Stimulated activated CD4-positive, alpha-beta T cell treated with anti-CD3 and anti-CD28 coated beads, Interleukin-1b, Interleukin-23, amount 100 ng/mL, for 24 hours (primary cell): Measurements from ENCODE around the gene ATP11A.
"Not testable (repeated sequence)": the region's sequence is repeated elsewhere in the genome, so short reads cannot be mapped to it uniquely, and the experiment has no call there.

ENCODE experiments used
- DNase-seq, 4 experiments: peaks; one replicate each; pipeline ENCODE4 v3.0.0-alpha.2; 2020; ENCODE audit warnings: low read depth in 4 of 4, low spot score in 1 of 4

The ATP11A gene

DNA sequence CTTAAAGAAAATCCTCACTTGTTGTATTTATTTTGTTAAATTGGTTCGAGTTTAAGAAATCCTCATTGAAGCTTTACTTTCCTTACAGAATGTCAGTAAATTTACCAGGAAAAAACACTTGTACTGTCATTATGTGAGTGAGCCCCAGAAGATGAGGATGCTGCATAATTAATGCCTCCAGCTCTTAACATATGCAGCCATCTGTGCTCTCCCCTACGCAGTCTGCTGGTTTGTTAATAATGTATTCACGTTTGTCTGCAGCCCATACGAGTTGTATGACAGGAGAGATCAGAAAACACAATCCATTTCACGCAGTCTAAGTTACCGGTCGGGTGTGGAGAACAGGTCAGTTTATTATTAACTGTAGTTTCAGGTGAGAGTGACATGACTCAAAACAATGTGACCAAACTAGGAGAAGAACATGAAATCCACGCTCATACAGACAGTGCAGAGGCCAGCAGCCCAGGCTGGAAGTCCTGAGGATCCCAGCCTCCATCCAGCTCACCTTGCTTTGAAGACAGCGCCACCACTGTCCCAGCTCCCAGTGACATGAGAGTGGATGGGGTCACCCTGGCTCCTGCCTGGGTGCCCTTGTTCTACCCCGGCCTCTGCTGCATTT is 19.8 kb upstream of the ATP11A start:
- DNase-seq: no peak

DNA sequence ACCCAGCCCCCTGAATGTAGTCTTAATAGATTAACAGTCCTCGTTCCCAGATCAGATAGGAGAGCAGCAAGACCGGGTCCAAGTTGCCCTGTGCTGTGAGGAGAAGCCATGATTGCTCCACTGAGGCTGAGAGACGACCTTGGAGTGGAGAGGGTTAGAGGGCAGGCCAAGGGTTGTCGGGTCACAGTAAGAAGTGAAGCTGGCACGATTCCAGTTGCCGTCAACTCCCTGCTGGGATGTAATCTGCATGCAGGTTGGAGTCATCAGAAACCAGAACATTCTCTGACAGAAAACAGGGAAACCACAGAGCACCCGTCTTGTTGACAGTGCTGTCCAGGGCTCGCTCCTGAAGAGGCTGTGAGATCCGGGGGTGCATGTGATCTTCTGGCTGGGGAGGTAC is 19.0 kb upstream of the ATP11A start:
- no peak for DNase-seq

DNA sequence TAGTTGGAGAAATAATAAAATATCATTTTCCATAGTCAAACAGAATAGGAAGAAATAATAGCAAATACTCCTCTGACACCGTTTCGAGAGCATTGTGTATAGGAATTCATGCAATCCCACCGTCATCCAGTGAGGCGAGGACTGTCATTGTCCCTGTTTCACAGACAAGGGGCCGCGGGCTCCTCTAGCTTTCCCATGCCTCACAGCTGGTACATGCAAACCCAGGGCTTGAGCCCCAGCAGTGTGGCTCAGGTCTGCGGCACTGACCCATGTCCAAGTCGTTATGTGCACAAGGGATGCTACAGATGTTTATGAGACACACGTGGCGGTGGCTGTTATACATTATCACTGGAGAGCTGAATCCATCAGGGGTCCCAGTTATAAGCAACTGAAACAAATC is 18.5 kb upstream of the ATP11A start:
- no peak for DNase-seq

DNA sequence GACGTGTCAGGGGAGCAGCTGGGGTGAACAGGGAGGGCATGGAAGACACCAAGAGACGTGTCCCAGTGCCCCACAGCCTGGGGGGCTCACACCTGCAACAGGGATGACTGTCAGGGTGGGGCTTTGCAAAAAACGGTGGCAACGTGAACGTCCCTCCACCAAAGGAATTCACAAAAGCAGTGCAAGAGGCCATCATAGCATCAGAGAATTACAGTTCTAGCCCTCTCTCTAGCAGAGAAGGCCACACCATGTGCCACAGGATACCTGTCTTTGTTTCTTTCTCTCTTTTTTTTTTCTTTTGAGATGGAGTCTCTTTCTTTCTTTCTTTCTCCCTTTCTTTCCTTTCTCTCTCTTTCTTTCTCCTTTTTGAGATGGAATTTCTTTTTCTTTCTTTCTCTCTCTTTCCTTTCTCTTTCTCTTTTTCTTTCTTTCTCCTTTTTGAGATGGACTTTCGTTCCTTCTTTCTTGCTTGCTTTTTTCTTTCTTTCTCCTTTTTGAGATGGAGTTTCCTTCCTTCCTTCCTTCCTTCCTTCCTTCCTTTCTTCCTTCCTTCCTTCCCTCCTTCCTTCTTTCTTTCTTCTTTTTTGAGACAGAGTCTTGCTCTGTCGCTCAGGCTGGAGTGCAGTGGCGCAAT is 17.1 kb upstream of the ATP11A start:
- no peak for DNase-seq

DNA sequence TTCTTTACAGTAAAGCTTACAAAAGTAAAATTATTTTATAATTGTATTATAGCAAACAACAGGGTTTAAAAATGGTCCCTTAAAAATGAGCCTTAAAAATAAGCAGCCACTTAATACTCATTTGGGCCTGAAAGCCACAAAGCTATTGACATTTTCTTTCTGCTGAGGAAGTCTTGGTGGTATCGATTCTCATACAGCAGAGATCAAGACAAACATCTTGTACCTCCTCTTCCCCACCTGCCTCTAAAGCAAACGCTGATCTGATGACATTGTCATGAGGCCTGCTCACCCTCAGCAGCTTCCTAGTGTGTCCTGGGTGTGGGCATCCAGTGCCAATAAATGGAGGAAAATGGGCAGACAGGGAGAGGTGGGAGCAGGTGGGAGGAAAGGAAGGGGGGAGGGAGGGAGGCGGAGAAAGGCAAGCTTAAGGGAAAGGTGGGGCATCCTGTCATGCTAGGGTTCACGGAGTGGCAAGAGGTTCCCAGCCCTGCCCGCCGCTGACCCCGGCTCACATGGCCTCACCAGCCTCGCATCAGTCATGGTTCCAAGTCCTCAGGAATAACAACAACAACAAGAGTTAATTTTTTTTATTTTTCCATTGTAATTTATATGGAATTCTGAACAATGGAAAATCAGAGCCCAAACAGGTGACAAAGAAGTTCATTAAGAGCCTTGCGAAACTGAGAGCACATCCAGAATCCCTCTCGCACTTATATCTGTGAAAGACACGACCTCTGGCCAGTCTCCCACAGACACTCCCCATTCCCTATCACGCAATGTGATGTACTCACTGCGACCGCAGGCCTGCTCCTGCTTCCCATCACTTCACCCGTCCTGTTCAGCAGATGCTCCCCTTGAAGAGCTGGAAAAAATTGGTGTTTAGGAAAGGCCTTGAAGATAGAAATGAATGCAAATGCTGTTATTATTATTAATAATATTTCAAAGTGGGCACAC is 15.1 kb upstream of the ATP11A start:
- DNase-seq: no peak

DNA sequence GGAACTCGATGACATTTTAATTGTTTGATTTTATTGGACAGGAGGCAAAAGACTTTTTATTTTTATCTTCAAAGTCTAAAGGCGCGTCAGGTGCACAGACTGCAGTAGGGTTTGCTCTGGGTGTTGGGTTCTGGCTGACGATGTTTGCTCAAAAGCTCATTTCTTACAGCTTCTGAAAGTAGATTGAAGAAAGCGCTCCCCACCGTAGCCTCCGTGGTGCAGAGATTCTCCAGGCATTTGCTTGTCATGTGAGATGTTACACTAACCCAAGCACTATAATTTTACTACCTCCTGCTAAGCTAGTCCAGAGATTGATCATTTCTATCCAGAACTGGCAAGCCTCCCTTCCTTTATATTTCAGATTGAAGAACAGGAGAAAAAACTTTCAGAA is 14.5 kb upstream of the ATP11A start:
- no peak for DNase-seq

DNA sequence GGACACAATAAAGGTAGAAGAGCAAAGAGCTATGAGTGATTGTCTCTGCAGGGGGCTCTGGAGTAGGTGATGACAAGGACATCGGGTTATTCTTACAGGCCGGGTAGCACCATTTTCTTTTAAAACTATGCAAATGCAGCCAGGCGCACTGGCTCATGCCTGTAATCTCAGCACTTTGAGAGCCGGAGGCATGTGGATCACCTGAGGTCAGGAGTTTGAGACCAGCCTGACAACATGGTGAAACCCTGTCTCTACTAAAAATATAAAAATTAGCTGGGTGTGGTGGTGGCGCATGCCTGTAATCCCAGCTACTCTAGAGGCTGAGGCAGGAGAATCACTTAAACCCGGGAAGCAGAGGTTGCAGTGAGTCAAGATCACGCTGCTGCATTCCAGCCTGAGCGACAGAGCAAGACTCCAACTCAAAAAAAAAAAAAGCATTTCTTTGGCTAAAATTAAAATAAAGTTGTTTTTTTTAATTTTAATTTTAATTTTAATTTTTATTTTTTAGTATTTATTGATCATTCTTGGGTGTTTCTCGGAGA is 12.3 kb upstream of the ATP11A start:
- DNase-seq: not testable (repeated sequence)

DNA sequence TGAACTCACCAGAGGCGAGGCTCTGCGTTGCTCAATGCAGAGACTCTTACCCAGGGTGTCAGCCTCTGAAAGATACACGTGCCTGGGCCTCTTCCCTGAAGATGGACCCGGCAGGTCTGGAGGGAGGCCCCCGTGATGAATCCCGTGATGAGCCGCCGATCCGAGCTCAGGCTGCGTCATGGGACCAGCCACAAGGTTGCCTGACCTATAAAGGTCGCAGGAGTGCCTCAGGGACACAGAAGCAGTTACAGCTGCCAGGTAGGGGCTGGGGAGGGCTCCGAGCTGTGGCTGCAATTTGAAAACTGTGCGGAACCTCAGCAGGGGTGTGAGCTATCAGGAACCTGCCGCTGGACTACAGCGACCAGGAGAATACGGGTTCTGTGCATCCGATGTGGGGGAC is 10.5 kb upstream of the ATP11A start:
- no peak for DNase-seq

DNA sequence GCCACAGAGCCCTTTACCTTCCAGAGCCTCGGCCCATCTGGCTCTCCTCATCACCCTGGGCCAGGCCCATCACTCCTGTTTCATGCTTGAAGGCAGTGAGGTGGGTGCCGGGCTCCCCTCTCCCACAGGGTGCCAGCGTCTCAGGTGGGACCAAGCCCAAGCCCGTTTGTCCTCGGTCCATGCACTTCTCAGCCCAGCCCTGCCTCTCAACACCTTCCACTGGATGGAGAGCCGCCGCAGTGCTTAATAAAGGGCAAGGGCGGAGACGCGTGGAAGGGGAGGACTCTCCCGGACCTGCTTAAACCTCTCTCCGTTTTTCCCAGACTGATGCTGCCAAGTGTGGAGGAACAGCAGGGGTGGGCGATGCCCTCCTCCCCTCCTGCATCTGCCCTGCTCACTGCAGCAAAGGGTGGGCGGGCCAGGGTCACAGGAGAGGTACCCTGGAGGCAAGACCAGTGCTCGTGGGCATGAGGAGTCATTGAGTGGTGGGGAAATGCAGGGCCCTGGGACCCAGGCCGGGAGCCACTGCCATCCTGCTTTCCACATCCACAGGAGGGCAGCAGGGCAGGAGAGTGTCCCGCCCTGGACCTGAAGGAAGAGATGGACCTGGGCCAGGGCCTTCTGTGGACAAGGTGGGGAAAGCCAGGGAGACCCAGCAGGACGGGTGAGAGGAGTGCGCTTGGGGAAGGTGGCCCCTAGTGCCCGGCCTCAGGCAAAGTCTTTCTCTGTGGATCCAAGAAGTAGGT is 9.7 kb upstream of the ATP11A start:
- no peak for DNase-seq

DNA sequence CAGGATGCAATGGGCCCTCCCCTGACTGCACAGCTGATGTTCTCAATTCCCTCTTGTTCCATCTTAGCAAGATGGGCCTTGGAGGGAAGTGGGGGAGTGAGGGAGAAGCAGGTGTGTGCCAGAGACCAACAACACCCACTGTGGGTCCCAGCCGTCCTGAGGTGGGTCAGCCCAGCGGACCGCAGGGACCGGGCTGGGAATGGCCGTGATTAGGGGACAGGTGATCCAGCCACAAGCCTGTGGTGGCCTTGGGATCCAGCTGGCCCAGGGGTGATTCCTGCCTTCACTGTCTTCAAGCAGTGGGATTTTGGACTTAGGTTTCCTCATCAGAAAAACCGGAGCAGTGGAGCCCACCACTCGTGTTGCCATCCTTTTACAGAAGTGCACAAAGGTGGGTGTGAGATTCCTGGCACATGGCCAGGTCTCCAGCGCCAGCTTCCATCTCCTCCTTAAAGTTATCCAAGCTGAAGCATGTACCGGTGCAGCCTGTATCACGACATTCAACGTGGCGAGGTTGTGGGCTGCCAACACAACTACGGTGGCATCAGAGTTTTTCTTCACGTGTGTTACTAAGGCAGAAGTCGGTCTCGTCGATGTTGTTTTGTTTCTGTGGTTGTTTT is 9.0 kb upstream of the ATP11A start:
- DNase-seq: no peak

DNA sequence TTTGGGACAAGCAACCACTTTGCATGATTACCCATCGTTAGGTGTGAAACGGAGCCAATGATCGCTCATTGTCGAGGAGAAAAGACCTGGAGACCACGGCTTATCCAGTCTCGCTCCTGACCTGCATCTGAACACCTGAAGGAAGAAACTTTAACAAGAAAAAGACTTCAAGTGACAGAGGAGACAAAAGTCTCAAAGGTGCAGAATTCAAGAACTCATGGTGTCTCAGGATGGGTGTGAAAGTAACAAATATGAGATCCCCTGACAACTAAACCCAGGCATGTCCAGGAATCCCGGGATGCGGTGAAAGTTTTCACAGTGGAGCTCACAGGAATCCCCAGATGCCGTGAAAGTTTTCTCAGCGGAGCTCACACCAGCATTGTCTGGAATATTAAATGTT is 6.3 kb upstream of the ATP11A start:
- DNase-seq: no peak

DNA sequence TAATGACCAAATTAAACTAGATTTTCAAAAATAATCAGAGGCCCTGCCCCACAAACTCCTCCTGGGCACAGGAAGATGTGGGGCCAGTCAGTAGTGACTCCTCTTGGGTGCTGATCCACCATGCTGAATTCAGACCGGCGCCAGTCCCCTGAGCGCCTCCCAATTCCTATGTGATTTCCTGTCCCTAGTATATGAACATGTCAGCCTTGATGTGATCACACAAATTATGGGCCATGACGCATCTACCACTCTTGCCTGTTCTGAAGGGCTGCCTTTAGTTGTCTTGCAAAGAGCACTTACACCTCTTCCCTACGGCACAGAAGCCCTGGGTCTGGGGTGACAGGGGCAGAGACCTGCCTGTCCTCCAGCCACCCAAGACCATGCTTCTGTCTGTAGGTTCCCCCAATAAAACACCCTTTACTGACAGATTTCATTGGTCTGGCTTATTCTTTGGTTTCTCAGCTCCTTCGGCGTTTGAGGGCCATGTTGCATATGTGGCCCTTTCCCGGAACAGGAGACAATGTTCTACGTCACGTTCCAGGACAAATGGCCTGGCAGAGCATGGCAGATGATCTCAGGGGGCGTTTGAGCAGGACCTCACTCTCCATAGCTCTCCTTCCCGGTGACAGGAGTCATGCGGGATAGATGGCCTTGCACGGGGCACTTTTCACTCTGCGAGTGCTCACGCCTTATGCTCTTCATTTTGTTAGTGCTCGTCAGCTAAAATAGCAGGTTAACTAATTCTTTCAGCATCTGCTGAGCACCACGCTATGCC is 5.6 kb upstream of the ATP11A start:
- DNase-seq: no peak

DNA sequence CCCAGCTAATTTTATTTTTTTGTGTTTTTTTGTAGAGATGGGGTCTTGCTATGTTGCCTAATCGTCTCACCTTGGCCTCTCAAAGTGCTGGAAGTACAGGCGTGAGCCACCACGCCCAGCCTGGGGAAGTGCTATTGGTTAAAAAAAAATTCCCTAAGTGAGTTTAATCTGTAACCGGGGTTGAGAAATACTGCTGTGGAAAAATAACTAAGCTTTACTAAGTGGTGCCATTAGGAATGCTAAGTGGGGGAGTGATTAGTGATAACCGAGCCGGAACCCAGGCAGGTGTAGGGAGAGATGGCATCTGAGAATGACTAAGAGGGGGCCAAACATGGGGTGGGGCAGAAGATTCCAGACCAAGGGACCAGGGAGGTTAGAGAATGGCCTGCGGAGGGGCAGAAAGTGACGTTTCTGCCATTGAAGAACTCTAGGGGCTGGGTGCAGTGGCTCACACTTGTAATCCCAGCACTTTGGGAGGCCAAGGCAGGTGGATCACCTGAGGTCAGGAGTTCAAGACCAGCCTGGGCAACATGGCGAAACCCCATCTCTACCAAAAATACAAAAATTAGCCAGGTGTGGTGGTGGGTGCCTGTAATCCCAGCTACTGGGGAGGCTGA is 4.5 kb upstream of the ATP11A start:
- DNase-seq: not testable (repeated sequence)

DNA sequence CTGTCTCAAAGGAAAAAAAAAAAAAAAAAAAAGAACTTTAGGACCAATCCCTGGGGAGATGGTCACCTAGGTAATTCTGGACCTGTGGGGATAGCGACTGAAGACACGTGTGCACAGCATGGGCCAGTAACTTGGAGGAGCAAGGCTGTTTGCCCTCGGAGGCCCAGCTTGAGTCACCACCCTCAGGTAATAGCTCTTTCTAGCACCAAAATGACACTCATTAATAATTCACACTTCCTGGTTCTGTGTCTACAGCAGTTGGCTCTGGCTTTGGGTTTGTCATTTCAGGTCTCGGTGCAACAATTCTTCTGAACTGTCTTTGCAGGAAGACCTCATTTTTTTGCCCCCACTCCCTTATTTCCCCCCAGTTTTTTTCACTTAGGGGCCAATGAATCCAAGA is 3.9 kb upstream of the ATP11A start:
- DNase-seq: no peak

DNA sequence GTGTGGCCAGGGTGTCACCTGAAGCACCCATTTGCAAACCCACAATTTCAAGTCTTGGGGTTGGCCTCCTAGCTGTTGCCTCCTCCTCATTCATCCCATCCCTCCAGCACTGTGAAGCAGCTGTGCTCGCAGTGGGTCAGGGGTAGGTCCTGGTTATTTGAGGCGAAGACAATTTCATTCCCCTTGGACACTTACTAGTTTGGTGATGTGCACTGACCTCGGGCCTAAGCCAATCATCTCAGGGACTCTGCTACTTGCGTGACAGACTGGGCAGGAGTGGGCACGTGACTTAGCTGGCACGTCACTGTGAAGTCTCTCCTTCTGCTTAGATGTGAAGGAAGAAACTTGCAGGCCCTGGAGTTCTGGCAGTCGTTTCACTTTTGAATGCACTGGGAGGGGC is 3.5 kb upstream of the ATP11A start:
- DNase-seq: no peak

DNA sequence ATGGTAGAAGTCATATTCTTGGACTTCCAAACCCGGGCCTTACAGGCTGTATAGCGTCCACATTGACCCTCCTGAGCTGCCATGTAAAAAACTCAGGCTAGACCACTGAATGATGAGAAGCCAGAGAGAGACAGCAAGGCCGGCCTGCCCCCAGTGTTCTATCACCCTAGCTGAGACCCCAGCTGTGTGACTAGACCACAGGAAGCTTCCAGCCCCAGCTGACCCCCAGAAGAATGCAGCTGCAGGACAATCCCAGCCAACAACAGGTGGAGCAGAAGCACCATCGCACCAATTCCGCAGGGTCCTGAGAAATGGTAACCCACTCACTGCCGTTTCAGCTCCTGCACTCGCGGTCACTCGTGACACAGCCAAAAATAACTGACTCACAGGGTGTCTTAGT is 2.9 kb upstream of the ATP11A start:
- no peak for DNase-seq

DNA sequence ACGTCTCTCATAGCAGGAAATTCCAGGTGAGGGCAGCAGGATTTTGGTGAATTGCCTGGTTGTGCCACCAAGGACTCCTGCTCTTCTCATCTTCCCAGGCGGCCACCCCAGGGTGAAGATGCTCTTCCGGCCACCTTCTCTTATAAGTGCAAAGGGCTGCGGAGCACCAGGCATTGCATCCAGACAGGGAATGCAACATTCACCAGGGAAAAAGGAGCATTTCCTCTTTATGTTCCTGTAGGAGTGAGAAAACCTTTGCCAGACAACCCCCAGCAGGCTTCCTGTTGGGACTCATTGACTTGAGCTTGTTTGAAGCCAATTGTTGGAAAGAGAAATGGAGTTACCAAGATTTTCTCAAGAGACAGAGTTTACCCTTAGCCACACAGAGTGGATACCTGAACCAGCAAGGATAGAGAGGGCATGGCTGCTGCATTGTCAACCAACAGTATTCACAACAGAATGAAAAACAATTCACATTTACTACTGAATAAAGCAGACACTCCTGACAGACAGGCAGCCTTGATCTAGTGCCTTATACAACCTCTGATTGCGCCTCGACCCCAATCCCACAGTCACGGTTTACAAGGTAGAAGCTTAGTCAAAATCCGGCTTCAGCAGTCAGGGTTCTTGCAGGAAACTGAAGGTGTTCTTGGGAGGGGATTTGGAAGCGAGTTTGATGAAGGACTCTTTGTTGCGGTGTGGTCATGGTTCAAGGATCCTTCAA is 1.8 kb upstream of the ATP11A start:
- DNase-seq: no peak

DNA sequence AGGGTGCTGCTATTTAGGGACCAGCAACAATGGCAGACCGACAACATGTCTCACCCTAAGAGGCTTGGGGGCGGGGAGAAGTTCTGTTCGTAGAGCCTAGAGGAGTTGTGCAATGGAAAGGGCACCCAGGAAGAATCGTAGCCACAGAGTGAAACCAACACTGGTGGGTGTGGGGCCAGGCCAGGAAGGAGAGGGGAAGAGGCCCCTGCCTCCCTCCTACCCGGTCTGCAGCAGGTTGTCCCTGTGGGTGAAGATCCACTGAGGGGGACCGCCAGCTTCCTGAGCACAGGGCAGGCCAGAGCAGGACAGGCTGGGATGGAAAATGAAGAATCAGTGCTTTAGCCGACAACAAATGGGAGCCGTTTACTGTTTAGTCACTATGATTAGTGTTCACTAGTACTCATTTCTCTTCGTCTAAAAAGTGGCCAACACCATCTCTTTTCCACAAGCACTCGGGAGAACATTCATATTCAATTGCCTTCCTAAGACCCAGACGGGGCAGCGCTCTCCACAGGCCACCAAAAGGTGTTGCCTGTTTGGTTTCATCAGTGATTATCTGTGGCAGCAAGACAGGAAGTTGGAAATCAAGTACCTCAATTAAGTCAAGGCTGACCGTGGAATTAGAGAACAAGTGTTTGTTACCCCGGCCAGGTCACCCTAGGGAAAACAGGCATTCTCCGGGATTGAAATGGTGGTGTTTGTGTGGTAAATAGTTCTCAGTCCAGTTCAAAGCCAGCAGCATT is 1.1 kb upstream of the ATP11A start:
- DNase-seq: peak in 3 of 4 experiments; percentile 14 to 61 (median 28)
